Endothelial cell of umbilical vein (primary cell): ENCODE data around the gene BLM. TPM values are rescaled to one million over a fixed set of nuclear protein-coding genes. Genes with fewer than 3 reads are reported as not detected.

Source experiments
- BruUV-seq: library from RNA; stranded (reverse); fragments of 400-500 nt; replicated peaks from 2 replicates; lab custom pipeline; 2021; lab: Mats Ljungman, UMichigan
- CTCF ChIA-PET: fragments of 300-600, 350-600 bp; sonication (Branson Sonifier 250); formaldehyde crosslinking; loops from one replicate; lab custom pipeline; 2021; ENCODE audit warnings: antibody characterized with exemption, inconsistent platforms; lab: Charles Lee
- POLR2A ChIA-PET: fragments of 300-600, 350-600 bp; sonication (Branson Sonifier 250); formaldehyde crosslinking; loops from one replicate; lab custom pipeline; 2021; ENCODE audit warnings: antibody characterized with exemption, inconsistent platforms; lab: Charles Lee
- DNase-seq: peaks from one replicate; pipeline ENCODE4 v3.0.0-alpha.2; 2011; ENCODE audit warnings: low read depth, low spot score
- FAIRE-seq: peaks from 2 replicates; lab custom pipeline; 2011; peaks lifted over from hg19 to GRCh38; lab: Jason Lieb, UNC
- H2AFZ ChIP-seq: 2 replicates; pipeline ENCODE4 v1.6.0; 2012; ENCODE audit warnings: low read depth, low read length, control low read depth, inconsistent platforms
- H3K27ac ChIP-seq: 2 replicates; pipeline ENCODE4 v1.5.1; 2011; ENCODE audit warnings: low read depth, mild to moderate bottlenecking, control low read depth, low read length, moderate library complexity; ENCODE audit not compliant: insufficient read depth
- H3K27me3 ChIP-seq, 2 experiments: 2 replicates each; pipeline versions ENCODE4 v1.6.0 to v1.6.1; 2011; ENCODE audit warnings: low read length in 2 of 2, mixed read lengths in 1 of 2; ENCODE audit not compliant: control insufficient read depth in 2 of 2, insufficient read depth in 2 of 2
- H3K36me3 ChIP-seq, 2 experiments: 2 replicates in 1 of 2; 3 replicates in 1 of 2; pipeline ENCODE4 v1.5.1; 2011; ENCODE audit warnings: low read length in 2 of 2, mild to moderate bottlenecking in 1 of 2, moderate library complexity in 1 of 2; ENCODE audit not compliant: control insufficient read depth in 2 of 2, insufficient read depth in 2 of 2; ENCODE audit errors: extremely low read depth in 1 of 2
- H3K4me1 ChIP-seq: 3 replicates; pipeline ENCODE4 v1.5.1; 2011; ENCODE audit warnings: mild to moderate bottlenecking, low read length; ENCODE audit not compliant: control insufficient read depth, insufficient read depth; ENCODE audit errors: extremely low read depth
- H3K4me2 ChIP-seq: 2 replicates; pipeline ENCODE4 v1.6.1; 2011; ENCODE audit warnings: low read length, control low read depth, mixed read lengths; ENCODE audit not compliant: insufficient read depth
- H3K4me3 ChIP-seq, 3 experiments: fragments of 200-600 bp in 1 of 3; sonication (generic), shearing (Covaris generic) in 1 of 3; replicated peaks in 1 of 3; 2 replicates each; pipeline ENCODE4 v1.5.1; 2011 to 2016; ENCODE audit warnings: control low read depth in 3 of 3, low read length in 3 of 3, mild to moderate bottlenecking in 2 of 3, inconsistent platforms in 1 of 3, low read depth in 1 of 3, moderate library complexity in 1 of 3; ENCODE audit not compliant: insufficient read depth in 1 of 3
- H3K79me2 ChIP-seq: 2 replicates; pipeline ENCODE4 v1.6.0; 2012; ENCODE audit warnings: low read length, inconsistent platforms; ENCODE audit not compliant: control insufficient read depth, insufficient read depth
- H3K9ac ChIP-seq: replicated peaks from 2 replicates; pipeline ENCODE3; 2011; ENCODE audit warnings: low read length, control low read depth; ENCODE audit not compliant: insufficient read depth; ENCODE audit errors: extremely low read depth
- H3K9me1 ChIP-seq: replicated peaks from 3 replicates; pipeline ENCODE4 v1.6.0; 2011; ENCODE audit warnings: mild to moderate bottlenecking, low read length; ENCODE audit not compliant: control insufficient read depth, insufficient read depth; ENCODE audit errors: extremely low read depth
- H3K9me3 ChIP-seq: replicated peaks from 2 replicates; pipeline ENCODE4 v1.5.1; 2012; ENCODE audit warnings: low read length, inconsistent platforms; ENCODE audit not compliant: control insufficient read depth, insufficient read depth
- H4K20me1 ChIP-seq: replicated peaks from 2 replicates; pipeline ENCODE3; 2011; ENCODE audit warnings: mild to moderate bottlenecking, low read length; ENCODE audit not compliant: control insufficient read depth, insufficient read depth; ENCODE audit errors: extremely low read depth
- CTCF ChIP-seq, 2 donors: IDR thresholded peaks; 1 replicate in 1 of 2; 2 replicates in 1 of 2; pipeline ENCODE4 v1.5.1; 2011; ENCODE audit warnings: low read length in 2 of 2, mild to moderate bottlenecking in 2 of 2, moderate library complexity in 2 of 2, control low read depth in 1 of 2, inconsistent platforms in 1 of 2, low read depth in 1 of 2; ENCODE audit not compliant: insufficient read depth in 1 of 2; ENCODE audit errors: extremely low read depth in 1 of 2
- EZH2 ChIP-seq: IDR thresholded peaks from 2 replicates; pipeline ENCODE4 v1.6.1; 2012; ENCODE audit warnings: borderline replicate concordance, low read depth, mild to moderate bottlenecking, moderate library complexity, low read length, inconsistent platforms; ENCODE audit not compliant: severe bottlenecking
- FOS ChIP-seq: IDR thresholded peaks from 2 replicates; pipeline ENCODE4 v1.6.1; 2011; ENCODE audit warnings: mild to moderate bottlenecking, low read length, moderate library complexity, borderline replicate concordance; ENCODE audit not compliant: insufficient read depth
- GATA2 ChIP-seq: IDR thresholded peaks from 2 replicates; pipeline ENCODE4 v1.7.0; 2011; ENCODE audit warnings: low read depth, mild to moderate bottlenecking, moderate library complexity, mixed read lengths, low read length; ENCODE audit not compliant: insufficient read length, insufficient read depth
- JUN ChIP-seq: IDR thresholded peaks from 2 replicates; pipeline ENCODE4 v1.6.1; 2011; ENCODE audit warnings: borderline replicate concordance, low read depth; ENCODE audit not compliant: insufficient read length, insufficient read depth
- MYC ChIP-seq: IDR thresholded peaks from one replicate; pipeline ENCODE4 v1.6.1; 2011; ENCODE audit warnings: mild to moderate bottlenecking, low read depth, low read length
- POLR2A ChIP-seq: IDR thresholded peaks from 2 replicates; pipeline ENCODE4 v1.6.1; 2012; ENCODE audit warnings: low read depth, mild to moderate bottlenecking, control low read depth, low read length
- POLR2AphosphoS5 ChIP-seq: IDR thresholded peaks from 2 replicates; pipeline ENCODE4 v1.6.1; 2012; ENCODE audit warnings: low read depth, mild to moderate bottlenecking, control low read depth, low read length, moderate library complexity; ENCODE audit not compliant: insufficient read depth
- dilution Hi-C: fragments of 300-500 bp; cut with MboI; formaldehyde crosslinking; loops from one replicate; pipeline ENCODE4 v1.15.0; 2019; ENCODE audit warnings: low sequenced_read_pairs; ENCODE audit not compliant: extremely low pct_ligation_motif_present
- intact Hi-C: fragments of 100-400 bp; cut with micrococcal nuclease; formaldehyde crosslinking; loops from one replicate; pipeline ENCODE4 v1.10.0; 2022
- polyA plus RNA-seq, 4 experiments: library from polyadenylated mRNA; depleted of rRNA in 3 of 4; stranded (reverse) in 3 of 4; unstranded in 1 of 4; fragments of >200 nt; gene quantifications; 2 replicates each; pipeline versions ENCODE4 v1.2.1 to v1.2.3, GENCODE V29; 2011 to 2012; ENCODE audit warnings: missing spikeins in 1 of 4
- total RNA-seq: library from RNA; stranded (reverse); gene quantifications from 2 replicates; pipeline ENCODE4 v1.2.3, GENCODE V29; 2021
- TF ChIP-seq, protein P1 (sequence below): IDR thresholded peaks from 2 replicates; pipeline ENCODE4 v1.6.1; 2011; ENCODE audit not compliant: insufficient read depth, insufficient read length

The BLM gene
- total and polyA plus RNA-seq, 2 donors (not counting 3 experiments of a cell fraction or from before 2014, with no cell fraction given): 3.8 to 17.3 TPM

DNA sequence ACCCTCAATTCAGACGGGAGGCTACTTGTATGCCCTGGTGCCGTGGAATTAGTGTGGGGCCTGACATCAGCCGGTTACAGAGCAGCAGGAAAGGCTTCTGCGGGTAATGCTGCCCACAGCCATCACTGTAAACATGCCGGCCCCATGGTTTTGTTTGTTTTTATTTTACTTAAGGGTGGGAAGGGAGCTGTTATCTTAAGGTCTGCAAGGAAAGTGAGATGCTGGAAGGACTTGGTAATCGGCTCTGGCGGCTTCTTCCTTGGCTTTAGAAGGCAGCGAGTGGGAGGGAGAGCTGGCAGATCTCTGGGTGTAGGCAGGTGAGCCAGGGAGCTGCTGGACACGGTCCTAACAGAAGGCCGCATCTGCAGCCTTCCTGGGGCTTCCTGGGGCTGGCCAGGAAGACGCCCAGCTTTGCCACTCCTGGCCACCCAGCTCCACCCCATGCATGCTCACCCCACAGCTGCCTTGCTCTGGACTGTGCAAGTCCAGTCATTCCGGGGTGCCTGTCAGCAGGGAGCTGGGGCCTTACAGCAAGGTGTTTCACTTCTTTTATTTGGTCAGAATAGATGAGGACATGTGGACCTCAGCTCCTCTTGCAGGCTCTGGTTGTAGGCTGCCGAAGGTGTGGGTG, 97.2 kb downstream of the BLM start:
- H3K36me3 ChIP-seq: peaks cover 0 to 3% of the 10 kb centered on the region in 2 experiments
- no peaks in the 10 kb centered on the region for H3K4me1 ChIP-seq
- no peaks in the 10 kb centered on the region for H3K27me3 ChIP-seq
- H3K4me2 ChIP-seq: no peak overlapping the region
- DNase-seq: no peak
- no peaks in the 10 kb centered on the region for H3K9me1 ChIP-seq
- TF ChIP-seq, protein P1, sequence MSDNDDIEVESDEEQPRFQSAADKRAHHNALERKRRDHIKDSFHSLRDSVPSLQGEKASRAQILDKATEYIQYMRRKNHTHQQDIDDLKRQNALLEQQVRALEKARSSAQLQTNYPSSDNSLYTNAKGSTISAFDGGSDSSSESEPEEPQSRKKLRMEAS: no peak
- TF ChIP-seq MYC: no peak
- TF ChIP-seq JUN: no peak
- no peak for TF ChIP-seq EZH2
- no peak for TF ChIP-seq FOS
- TF ChIP-seq GATA2: no peak
- TF ChIP-seq POLR2A: no peak
- TF ChIP-seq POLR2AphosphoS5: no peak
- no peak for TF ChIP-seq CTCF (IDR thresholded peaks at IDR 0.05; ENCODE audit: extremely low read depth in 1 of 2, insufficient read depth in 1 of 2, low read depth in 1 of 2, low read length in 2 of 2)
- H3K79me2 ChIP-seq: no peaks in the 10 kb centered on the region
- dilution Hi-C loops (no loop called here), intact Hi-C loops (no loop called here)
- ChIA-PET POLR2A (no interaction called here), CTCF (interaction anchor here (1.0 to 1.6 kb wide), 2 partner anchors 12 to 19 kb away, joined by 3 to 4 read pairs; no protein-coding TSS in a partner anchor)
- no peak overlapping the region for H2AFZ ChIP-seq
- H3K9me3 ChIP-seq: no peaks in the 10 kb centered on the region
- no peak overlapping the region for H3K9ac ChIP-seq
- no peaks in the 10 kb centered on the region for H4K20me1 ChIP-seq
- no peak for FAIRE-seq
- H3K27ac ChIP-seq: no peak overlapping the region
- no TSS peak for BruUV-seq
- H3K4me3 ChIP-seq: no peak overlapping the region
